Common myeloid progenitor, CD34-positive (primary cell): ENCODE measurements around the gene NOTO.
A peak's percentile ranks its signal among the peaks of the same experiment; 100 is the strongest.

ENCODE experiments used
- CTCF ChIA-PET: fragments of 350-600 bp; sonication (Branson Sonifier 250); formaldehyde crosslinking; loops from one replicate; lab custom pipeline; 2021; ENCODE audit warnings: antibody characterized with exemption; lab: Charles Lee
- POLR2A ChIA-PET: fragments of 350-600 bp; sonication (Branson Sonifier 250); formaldehyde crosslinking; loops from one replicate; lab custom pipeline; 2021; ENCODE audit warnings: antibody characterized with exemption; lab: Charles Lee
- DNase-seq, 3 donors: peaks; one replicate each; pipeline versions ENCODE4 v3.0.0 to v3.0.0-alpha.2; 2013
- H3K27ac ChIP-seq, 2 experiments: 1 replicate in 1 of 2; 2 replicates in 1 of 2; pipeline ENCODE4 v1.7.0; 2013; ENCODE audit warnings: inconsistent platforms in 2 of 2, low read length in 2 of 2, mild to moderate bottlenecking in 2 of 2, low read depth in 1 of 2, moderate library complexity in 1 of 2; ENCODE audit not compliant: severe bottlenecking in 2 of 2, insufficient read depth in 1 of 2, poor library complexity in 1 of 2
- H3K27me3 ChIP-seq, 5 experiments: replicated peaks in 2 of 5; 1 replicate in 3 of 5; 2 replicates in 2 of 5; pipeline versions ENCODE4 v1.6.1 to v1.7.0; 2013; ENCODE audit warnings: low read length in 4 of 5, mild to moderate bottlenecking in 2 of 5, moderate library complexity in 2 of 5, inconsistent platforms in 1 of 5; ENCODE audit not compliant: insufficient read depth in 5 of 5, control insufficient read depth in 4 of 5
- H3K36me3 ChIP-seq, 4 experiments: 1 replicate in 2 of 4; 2 replicates in 2 of 4; pipeline versions ENCODE4 v1.6.1 to v1.7.0; 2013; ENCODE audit warnings: low read length in 3 of 4, control low read depth in 1 of 4, mild to moderate bottlenecking in 1 of 4; ENCODE audit not compliant: control insufficient read depth in 4 of 4, insufficient read depth in 4 of 4
- H3K4me1 ChIP-seq, 4 experiments: 1 replicate in 3 of 4; 2 replicates in 1 of 4; pipeline versions ENCODE4 v1.6.1 to v1.7.1; 2013; ENCODE audit warnings: low read length in 3 of 4, mild to moderate bottlenecking in 3 of 4, control low read depth in 1 of 4, inconsistent platforms in 1 of 4, moderate library complexity in 1 of 4; ENCODE audit not compliant: control insufficient read depth in 4 of 4, insufficient read depth in 4 of 4; ENCODE audit errors: control extremely low read depth in 1 of 4
- H3K4me3 ChIP-seq, 7 experiments: 1 replicate in 4 of 7; 2 replicates in 3 of 7; pipeline versions ENCODE4 v1.5.1 to v1.7.0; 2013; ENCODE audit warnings: mild to moderate bottlenecking in 7 of 7, low read length in 6 of 7, moderate library complexity in 6 of 7, inconsistent platforms in 2 of 7, low read depth in 2 of 7, control low read depth in 1 of 7; ENCODE audit not compliant: insufficient read depth in 4 of 7, control insufficient read depth in 1 of 7; ENCODE audit errors: extremely low read depth in 1 of 7
- H3K9me3 ChIP-seq, 5 experiments: 1 replicate in 4 of 5; 2 replicates in 1 of 5; pipeline versions ENCODE4 v1.6.1 to v1.7.1; 2013; ENCODE audit warnings: low read length in 4 of 5, mild to moderate bottlenecking in 2 of 5, inconsistent platforms in 1 of 5, low read depth in 1 of 5, moderate library complexity in 1 of 5; ENCODE audit not compliant: control insufficient read depth in 4 of 5, insufficient read depth in 2 of 5; ENCODE audit errors: control extremely low read depth in 1 of 5
- WGBS: methylation state at CpG from one replicate; pipeline ENCODE4 v1.1.5; 2013; ENCODE audit not compliant: insufficient coverage; 5-methylcytosine and 5-hydroxymethylcytosine counted together

NOTO gene

GRCh38 chr2:73233932-73234832 lies 31.8 kb downstream of the NOTO start, which contains the start of gene CCT7:
Gene CCT7 (plus strand): TSS chr2:73234308. CDS start chr2:73234379, 71 bp downstream.
- CTCF ChIA-PET: interaction anchor here (1.4 to 4.0 kb wide), 8 partner anchors 9 to 57 kb away, joined by 3 to 21 read pairs (median 6); no protein-coding TSS in a partner anchor

GRCh38 chr2:73235315-73236028 lies 33.1 kb downstream of the NOTO start:
- DNase-seq: no peak
- peak overlapping the region; percentile 77 to 96 (median 92) for H3K4me3 ChIP-seq
- H3K27me3 ChIP-seq: no peaks in the 10 kb centered on the region
- POLR2A ChIA-PET: interaction anchor here (1.4 kb wide), 1 partner anchor 9 kb away, joined by 3 read pairs; no protein-coding TSS in a partner anchor
- CTCF ChIA-PET: interaction anchor here (1.3 to 4.0 kb wide), 4 partner anchors 9 to 54 kb away, joined by 3 to 21 read pairs (median 5); no protein-coding TSS in a partner anchor
- WGBS: 68% methylated on average over 11 of the region's 11 CpGs
- peaks cover 12 to 41% (median 15%) of the 10 kb centered on the region in 4 experiments for H3K36me3 ChIP-seq
- H3K9me3 ChIP-seq: no peaks in the 10 kb centered on the region
- peaks cover 16 to 38% (median 27%) of the 10 kb centered on the region in 4 experiments for H3K4me1 ChIP-seq
- peak overlapping the region; percentile 91 to 96 for H3K27ac ChIP-seq

More at GRCh38 chr2:73233932-73234832, 31.8 kb downstream of the NOTO start, which contains the start of gene CCT7:
- 0% methylated on average over 55 of the region's 69 CpGs for WGBS
- POLR2A ChIA-PET: interaction anchor here (0.6 to 1.7 kb wide), 8 partner anchors 12 to 664 kb away, joined by 3 to 7 read pairs (median 3); partner anchors contain the start of genes EGR4 and FBXO41
- peaks cover 7 to 35% (median 11%) of the 10 kb centered on the region in 4 experiments for H3K36me3 ChIP-seq
- H3K9me3 ChIP-seq: no peaks in the 10 kb centered on the region
- peak within 1 kb of the TSS; percentile 91 to 96 for H3K27ac ChIP-seq
- H3K4me1 ChIP-seq: peaks cover 16 to 38% (median 27%) of the 10 kb centered on the region in 4 experiments
- DNase-seq: peak; percentile 93 to 97 (median 96)
- no peaks in the 10 kb centered on the region for H3K27me3 ChIP-seq
- H3K4me3 ChIP-seq: peak within 1 kb of the TSS; percentile 77 to 96 (median 92)

GRCh38 chr2:73237168-73237567 lies 34.8 kb downstream of the NOTO start:
- POLR2A ChIA-PET: no interaction called here
- no peak for DNase-seq
- peaks cover 16 to 38% (median 27%) of the 10 kb centered on the region in 4 experiments for H3K4me1 ChIP-seq
- no peak overlapping the region for H3K4me3 ChIP-seq
- peak overlapping the region in 1 of 2 experiments; percentile 52 for H3K27ac ChIP-seq
- H3K27me3 ChIP-seq: no peaks in the 10 kb centered on the region
- no peaks in the 10 kb centered on the region for H3K9me3 ChIP-seq
- 75% methylated on average over 1 of the region's 1 CpG for WGBS
- CTCF ChIA-PET: interaction anchor here (1.0 to 1.1 kb wide), 3 partner anchors 22 to 54 kb away, joined by 3 read pairs; no protein-coding TSS in a partner anchor
- peaks cover 14 to 49% (median 21%) of the 10 kb centered on the region in 4 experiments for H3K36me3 ChIP-seq

DNA sequence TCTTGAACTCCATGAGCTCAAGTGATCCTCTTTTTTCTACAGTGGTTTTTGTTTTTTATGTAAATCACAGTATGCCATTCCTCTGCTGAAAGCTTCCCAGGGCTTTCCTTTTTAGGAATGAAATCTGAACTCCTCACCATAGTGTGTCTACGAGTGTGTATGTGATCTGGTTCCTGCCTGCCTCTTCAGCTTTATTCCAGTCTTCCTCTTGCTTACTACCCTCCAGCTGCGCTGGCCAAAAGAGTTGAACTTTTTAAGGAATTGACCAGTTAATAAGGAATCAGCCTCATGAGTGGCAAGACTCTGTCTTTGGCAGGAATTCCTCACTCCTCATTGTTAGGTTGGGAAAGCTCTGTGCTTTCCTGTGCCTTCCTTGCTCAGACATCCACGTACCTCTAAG lies 35.8 kb downstream of the NOTO start:
- POLR2A ChIA-PET: no interaction called here
- H3K4me1 ChIP-seq: peaks cover 12 to 29% (median 20%) of the 10 kb centered on the region in 4 experiments
- H3K4me3 ChIP-seq: no peak overlapping the region
- no peaks in the 10 kb centered on the region for H3K27me3 ChIP-seq
- H3K27ac ChIP-seq: peak overlapping the region in 1 of 2 experiments; percentile 52
- CTCF ChIA-PET: interaction anchor here (0.5 to 1.2 kb wide), 6 partner anchors 10 to 1896 kb away, joined by 3 to 5 read pairs (median 3); no protein-coding TSS in a partner anchor
- H3K36me3 ChIP-seq: peaks cover 16 to 57% (median 29%) of the 10 kb centered on the region in 4 experiments
- H3K9me3 ChIP-seq: no peaks in the 10 kb centered on the region
- no CpG with 5 or more reads among the region's 3 CpGs for WGBS
- DNase-seq: no peak

GRCh38 chr2:73238976-73239375 lies 36.6 kb downstream of the NOTO start:
- CTCF ChIA-PET: interaction anchor here (1.1 to 1.2 kb wide), 2 partner anchors 9 to 15 kb away, joined by 3 to 5 read pairs; no protein-coding TSS in a partner anchor
- H3K36me3 ChIP-seq: peaks cover 16 to 65% (median 36%) of the 10 kb centered on the region in 4 experiments
- no peaks in the 10 kb centered on the region for H3K27me3 ChIP-seq
- 100% methylated on average over 1 of the region's 1 CpG for WGBS
- DNase-seq: no peak
- H3K4me3 ChIP-seq: no peak overlapping the region
- POLR2A ChIA-PET: no interaction called here
- H3K27ac ChIP-seq: no peak overlapping the region
- peaks cover 12 to 22% (median 15%) of the 10 kb centered on the region in 4 experiments for H3K4me1 ChIP-seq
- no peaks in the 10 kb centered on the region for H3K9me3 ChIP-seq

DNA sequence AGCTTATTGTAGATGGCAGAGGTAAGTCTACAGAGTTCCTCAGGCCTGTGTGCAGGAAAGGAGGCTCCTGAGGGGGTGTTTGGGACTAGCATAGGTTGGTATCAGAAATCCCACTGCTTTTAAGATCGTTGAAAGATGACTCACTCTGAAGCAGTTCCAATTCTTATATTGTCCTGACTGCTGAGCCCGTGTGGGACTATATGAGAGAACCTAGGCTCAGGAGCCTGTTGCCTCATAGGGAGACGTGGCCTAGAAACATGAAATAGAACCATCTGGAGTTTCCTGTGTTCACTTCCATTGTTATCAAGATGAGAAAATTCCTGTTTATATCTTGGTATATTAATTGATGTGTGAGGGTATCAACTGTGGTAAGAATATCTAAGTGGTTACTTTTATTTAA lies 37.4 kb downstream of the NOTO start:
- Histone ChIP-seq H3K4me1 (peaks cover 11 to 19% (median 14%) of the 10 kb centered on the region in 4 experiments), H3K36me3 (peaks cover 21 to 73% (median 44%) of the 10 kb centered on the region in 4 experiments), H3K4me3 (no peak overlapping the region), H3K27me3 (no peaks in the 10 kb centered on the region), H3K27ac (peak overlapping the region in 1 of 2 experiments; percentile 30), H3K9me3 (no peaks in the 10 kb centered on the region)
- CTCF ChIA-PET: no interaction called here
- WGBS: 78% methylated on average over 3 of the region's 3 CpGs
- POLR2A ChIA-PET: no interaction called here
- DNase-seq: no peak
